Activated B cell treated with CpG ODN at 0.5 μM for 24 hours (primary cell): ENCODE measurements around the gene TMEM132A. TPM values are rescaled to one million over a fixed set of nuclear protein-coding genes. Genes with fewer than 3 reads are reported as not detected.

Source experiments
- ATAC-seq: fragments of 200-7000 bp; cut with Tn5 transposase; one replicate; pipeline ENCODE4 v1.10.0; 2021; ENCODE audit warnings: low read depth, mild to moderate bottlenecking, moderate library complexity
- CTCF ChIA-PET: fragments of 350-600 bp; sonication (Branson Sonifier 250); formaldehyde crosslinking; loops from one replicate; lab custom pipeline; 2021; ENCODE audit warnings: antibody characterized with exemption; lab: Charles Lee
- POLR2A ChIA-PET: fragments of 350-600 bp; sonication (Branson Sonifier 250); formaldehyde crosslinking; loops from one replicate; lab custom pipeline; 2021; ENCODE audit warnings: antibody characterized with exemption; lab: Charles Lee
- DNase-seq: peaks from one replicate; pipeline ENCODE4 v3.0.0; 2022
- H3K27ac Mint-ChIP-seq: one replicate; pipeline ENCODE4 v1.8.0; 2020; ENCODE audit warnings: mixed read lengths
- H3K27me3 Mint-ChIP-seq: one replicate; pipeline ENCODE4 v1.8.0; 2021; ENCODE audit warnings: mixed read lengths
- H3K36me3 Mint-ChIP-seq: one replicate; pipeline ENCODE4 v1.8.0; 2021; ENCODE audit warnings: low read depth, mixed read lengths
- H3K4me1 Mint-ChIP-seq: one replicate; pipeline ENCODE4 v1.8.0; 2021; ENCODE audit warnings: mixed read lengths
- H3K4me3 Mint-ChIP-seq: one replicate; pipeline ENCODE4 v1.8.0; 2020; ENCODE audit warnings: mild to moderate bottlenecking, mixed read lengths
- H3K9me3 Mint-ChIP-seq: one replicate; pipeline ENCODE4 v1.8.0; 2020; ENCODE audit warnings: mixed read lengths
- intact Hi-C: fragments of 100-400 bp; cut with micrococcal nuclease; formaldehyde crosslinking; loops from one replicate; pipeline ENCODE4 v1.15.1; 2024
- total RNA-seq: library from RNA; stranded (reverse); gene quantifications from 2 replicates; pipeline ENCODE4 v1.2.3, GENCODE V29; 2022
- TF ChIP-seq, protein P1 (sequence below): fragments of 200-600 bp; IDR thresholded peaks from one replicate; pipeline ENCODE4 v1.8.0; 2022; ENCODE audit warnings: antibody characterized with exemption, mild to moderate bottlenecking

The TMEM132A gene, protein sequence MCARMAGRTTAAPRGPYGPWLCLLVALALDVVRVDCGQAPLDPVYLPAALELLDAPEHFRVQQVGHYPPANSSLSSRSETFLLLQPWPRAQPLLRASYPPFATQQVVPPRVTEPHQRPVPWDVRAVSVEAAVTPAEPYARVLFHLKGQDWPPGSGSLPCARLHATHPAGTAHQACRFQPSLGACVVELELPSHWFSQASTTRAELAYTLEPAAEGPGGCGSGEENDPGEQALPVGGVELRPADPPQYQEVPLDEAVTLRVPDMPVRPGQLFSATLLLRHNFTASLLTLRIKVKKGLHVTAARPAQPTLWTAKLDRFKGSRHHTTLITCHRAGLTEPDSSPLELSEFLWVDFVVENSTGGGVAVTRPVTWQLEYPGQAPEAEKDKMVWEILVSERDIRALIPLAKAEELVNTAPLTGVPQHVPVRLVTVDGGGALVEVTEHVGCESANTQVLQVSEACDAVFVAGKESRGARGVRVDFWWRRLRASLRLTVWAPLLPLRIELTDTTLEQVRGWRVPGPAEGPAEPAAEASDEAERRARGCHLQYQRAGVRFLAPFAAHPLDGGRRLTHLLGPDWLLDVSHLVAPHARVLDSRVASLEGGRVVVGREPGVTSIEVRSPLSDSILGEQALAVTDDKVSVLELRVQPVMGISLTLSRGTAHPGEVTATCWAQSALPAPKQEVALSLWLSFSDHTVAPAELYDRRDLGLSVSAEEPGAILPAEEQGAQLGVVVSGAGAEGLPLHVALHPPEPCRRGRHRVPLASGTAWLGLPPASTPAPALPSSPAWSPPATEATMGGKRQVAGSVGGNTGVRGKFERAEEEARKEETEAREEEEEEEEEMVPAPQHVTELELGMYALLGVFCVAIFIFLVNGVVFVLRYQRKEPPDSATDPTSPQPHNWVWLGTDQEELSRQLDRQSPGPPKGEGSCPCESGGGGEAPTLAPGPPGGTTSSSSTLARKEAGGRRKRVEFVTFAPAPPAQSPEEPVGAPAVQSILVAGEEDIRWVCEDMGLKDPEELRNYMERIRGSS
- 8.2 and 8.7 TPM in 2 replicates for total RNA-seq

DNA sequence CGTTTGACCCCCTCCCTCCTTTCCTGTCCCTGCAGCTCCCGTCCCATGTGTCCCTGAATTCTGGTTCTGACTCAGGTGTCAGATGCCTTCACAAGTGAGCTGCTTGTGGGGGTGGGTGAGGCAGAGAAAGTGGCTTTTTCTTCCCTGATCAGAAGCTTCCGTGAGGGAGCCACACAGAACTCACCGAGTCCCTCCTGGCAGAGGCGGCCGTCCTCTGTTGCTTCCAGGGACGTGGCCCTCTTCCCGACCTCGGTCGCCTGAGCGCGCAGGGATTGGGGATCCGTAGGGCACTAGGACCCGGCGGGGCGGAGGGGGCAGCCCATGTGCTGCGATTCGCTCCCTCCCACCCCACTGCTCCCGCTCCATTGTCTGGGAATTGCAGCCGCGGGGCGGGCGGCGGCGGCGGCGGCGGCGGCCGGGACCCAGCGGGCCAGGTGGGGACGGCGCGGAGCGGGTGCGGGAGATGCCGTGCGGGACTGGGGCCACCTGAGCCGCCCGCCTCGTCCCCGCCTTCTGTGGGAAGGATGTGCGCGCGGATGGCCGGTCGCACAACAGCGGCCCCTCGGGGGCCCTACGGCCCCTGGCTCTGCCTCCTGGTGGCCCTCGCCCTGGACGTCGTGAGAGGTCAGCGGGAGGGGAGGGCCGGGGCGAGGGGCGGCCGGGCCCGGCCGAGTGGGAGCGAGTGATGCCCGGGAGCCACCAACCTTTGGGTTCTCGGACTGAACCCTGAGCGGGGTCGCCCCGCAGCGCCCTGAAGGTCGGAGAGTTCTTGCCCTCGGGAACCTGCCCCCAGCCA lies at the start of gene TMEM132A:
TSS of gene TMEM132A (plus strand) at position 351 of the 796 bp plus-strand sequence. CDS start at position 525, 174 bp downstream.
- Mint-ChIP-seq H3K9me3 (no peaks in the 10 kb centered on the region), H3K4me3 (peak within 1 kb of the TSS; percentile 69), H3K27me3 (peaks cover 4% of the 10 kb centered on the region), H3K4me1 (peaks cover 33% of the 10 kb centered on the region), H3K36me3 (peaks cover 44% of the 10 kb centered on the region), H3K27ac (no peak within 1 kb of the TSS)
- intact Hi-C loops: no loop called here
- POLR2A ChIA-PET: interaction anchor here (0.6 to 3.8 kb wide), 8 partner anchors 8 to 87 kb away, joined by 3 to 20 read pairs (median 7); partner anchors contain the start of genes SLC15A3 and TMEM109
- TF ChIP-seq, protein P1, sequence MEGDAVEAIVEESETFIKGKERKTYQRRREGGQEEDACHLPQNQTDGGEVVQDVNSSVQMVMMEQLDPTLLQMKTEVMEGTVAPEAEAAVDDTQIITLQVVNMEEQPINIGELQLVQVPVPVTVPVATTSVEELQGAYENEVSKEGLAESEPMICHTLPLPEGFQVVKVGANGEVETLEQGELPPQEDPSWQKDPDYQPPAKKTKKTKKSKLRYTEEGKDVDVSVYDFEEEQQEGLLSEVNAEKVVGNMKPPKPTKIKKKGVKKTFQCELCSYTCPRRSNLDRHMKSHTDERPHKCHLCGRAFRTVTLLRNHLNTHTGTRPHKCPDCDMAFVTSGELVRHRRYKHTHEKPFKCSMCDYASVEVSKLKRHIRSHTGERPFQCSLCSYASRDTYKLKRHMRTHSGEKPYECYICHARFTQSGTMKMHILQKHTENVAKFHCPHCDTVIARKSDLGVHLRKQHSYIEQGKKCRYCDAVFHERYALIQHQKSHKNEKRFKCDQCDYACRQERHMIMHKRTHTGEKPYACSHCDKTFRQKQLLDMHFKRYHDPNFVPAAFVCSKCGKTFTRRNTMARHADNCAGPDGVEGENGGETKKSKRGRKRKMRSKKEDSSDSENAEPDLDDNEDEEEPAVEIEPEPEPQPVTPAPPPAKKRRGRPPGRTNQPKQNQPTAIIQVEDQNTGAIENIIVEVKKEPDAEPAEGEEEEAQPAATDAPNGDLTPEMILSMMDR: no peak
- no peak for DNase-seq
- CTCF ChIA-PET: interaction anchor here (0.6 kb wide), 1 partner anchor 160 kb away, joined by 3 read pairs; no protein-coding TSS in a partner anchor
- peak; percentile 27 for ATAC-seq

DNA sequence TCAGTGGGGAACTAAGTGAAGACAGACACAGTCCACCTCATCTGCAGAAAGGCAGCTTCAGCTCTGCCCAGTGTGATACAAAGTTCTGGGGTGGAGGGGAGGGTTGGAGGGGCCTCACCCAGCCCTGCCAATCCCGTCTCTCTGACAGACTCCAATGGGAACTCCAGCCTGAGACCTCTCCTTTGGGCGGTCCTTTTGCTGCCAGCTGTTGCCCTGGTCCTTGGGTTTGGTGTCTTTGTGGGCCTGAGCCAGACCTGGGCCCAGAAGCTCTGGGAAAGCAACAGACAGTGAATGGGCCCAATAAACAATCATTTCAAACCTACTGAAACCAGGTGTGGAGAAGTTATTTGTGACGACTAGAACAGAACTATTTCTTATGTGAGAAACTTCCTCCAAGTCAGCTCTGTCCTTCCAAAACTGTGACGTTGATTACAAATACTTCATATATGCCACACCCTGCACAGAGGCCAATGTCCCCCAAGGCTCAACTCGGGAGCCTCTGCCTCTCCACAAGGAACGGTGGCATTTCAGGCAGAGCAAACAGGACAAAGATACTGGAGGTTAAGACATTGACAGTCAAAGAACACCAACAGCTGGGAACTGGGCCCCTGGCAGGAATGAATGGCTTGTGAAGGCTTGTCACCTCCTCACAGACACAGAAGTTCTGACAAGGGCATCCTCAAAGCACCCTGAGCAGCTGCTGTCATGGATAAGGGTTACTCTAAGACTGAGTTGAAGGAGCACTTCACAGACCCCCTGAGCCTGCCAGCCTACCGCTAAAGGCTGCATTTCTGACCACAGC lies 48.7 kb upstream of the TMEM132A start:
- Mint-ChIP-seq H3K27me3 (no peaks in the 10 kb centered on the region), H3K27ac (no peak overlapping the region), H3K36me3 (peaks cover 31% of the 10 kb centered on the region), H3K4me3 (no peak overlapping the region), H3K9me3 (no peaks in the 10 kb centered on the region), H3K4me1 (no peaks in the 10 kb centered on the region)
- TF ChIP-seq, protein P1: no peak
- intact Hi-C loops: no loop called here
- POLR2A ChIA-PET: no interaction called here
- ATAC-seq (no peak), DNase-seq (no peak)
- CTCF ChIA-PET: no interaction called here

DNA sequence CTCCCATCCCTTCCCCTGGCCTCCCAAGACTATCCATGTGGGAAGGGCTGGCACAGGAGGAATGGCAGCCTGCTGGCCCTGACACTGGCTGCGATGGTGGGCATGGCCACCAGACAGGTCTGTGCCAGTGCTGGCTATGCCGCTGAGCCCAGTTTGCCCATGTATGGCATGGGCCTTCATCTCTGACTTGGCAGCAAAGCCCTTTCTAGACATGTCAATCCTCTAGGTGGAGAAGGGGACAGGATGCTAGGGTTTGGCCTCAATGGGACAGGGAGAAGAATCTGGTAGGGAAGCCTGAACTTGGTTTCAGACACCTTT lies 48.1 kb upstream of the TMEM132A start:
- Mint-ChIP-seq H3K9me3 (no peaks in the 10 kb centered on the region), H3K36me3 (peaks cover 37% of the 10 kb centered on the region), H3K4me3 (no peak overlapping the region), H3K27me3 (no peaks in the 10 kb centered on the region), H3K27ac (no peak overlapping the region), H3K4me1 (no peaks in the 10 kb centered on the region)
- intact Hi-C loops: no loop called here
- ChIA-PET CTCF (no interaction called here), POLR2A (no interaction called here)
- TF ChIP-seq, protein P1: no peak
- no peak for ATAC-seq
- no peak for DNase-seq

DNA sequence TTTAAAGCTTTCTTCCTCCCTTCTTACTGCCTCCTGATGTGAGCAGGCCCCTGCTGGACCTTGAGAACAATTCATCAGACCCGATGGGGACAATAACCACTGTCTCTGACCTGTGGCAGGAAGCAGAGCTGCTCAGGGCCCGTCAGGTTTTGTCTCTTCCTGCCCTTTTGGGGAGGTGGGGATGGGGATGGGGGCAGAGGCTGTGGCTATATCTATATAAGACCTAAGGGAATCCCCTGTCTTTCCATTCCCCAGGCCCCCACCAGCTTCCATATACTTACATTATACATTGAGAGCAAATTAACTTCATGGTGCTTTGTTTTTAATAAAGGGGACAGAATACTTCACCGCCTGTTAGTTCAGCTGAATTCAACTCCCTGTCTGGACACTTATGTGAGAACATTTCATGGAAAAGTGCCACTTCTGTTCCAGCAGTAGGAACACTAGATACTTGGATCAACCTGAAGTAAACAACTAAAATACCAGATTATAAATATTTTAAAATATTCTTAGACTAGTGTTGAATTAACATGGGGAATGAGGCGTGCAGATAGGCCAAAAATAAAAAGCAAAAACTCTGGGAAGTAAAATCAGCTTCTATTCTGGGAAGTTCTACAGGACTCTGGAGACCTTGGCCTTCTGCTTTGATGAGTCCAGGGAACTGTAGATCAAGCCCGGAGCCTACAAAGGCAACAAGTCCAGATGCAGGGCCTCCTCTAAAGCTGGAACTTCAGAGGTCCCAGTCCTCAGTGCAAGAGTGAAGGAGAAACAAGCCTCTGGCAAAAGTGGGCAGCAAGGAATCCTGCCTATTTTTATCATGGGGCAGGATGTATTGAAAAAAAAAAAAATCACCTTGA lies 45.8 kb upstream of the TMEM132A start:
- POLR2A ChIA-PET: no interaction called here

More for the DNA sequence above, 45.8 kb upstream of the TMEM132A start:
- Mint-ChIP-seq H3K36me3 (peaks cover 55% of the 10 kb centered on the region), H3K27me3 (no peaks in the 10 kb centered on the region), H3K9me3 (no peaks in the 10 kb centered on the region), H3K27ac (no peak overlapping the region), H3K4me1 (no peaks in the 10 kb centered on the region), H3K4me3 (no peak overlapping the region)
- TF ChIP-seq, protein P1: no peak
- intact Hi-C loops: no loop called here
- CTCF ChIA-PET: no interaction called here
- ATAC-seq (no peak), DNase-seq (no peak)
